ENCODE measurements around the gene NCKAP5. TPM values are rescaled to one million over a fixed set of nuclear protein-coding genes. Genes with fewer than 3 reads are reported as not detected.

Gene NCKAP5
- total and polyA plus RNA-seq, 2 of the 8 experiments (the other 6 are each of a cell fraction or from before 2014, with no cell fraction given), result 0.27 to 0.86 TPM

GRCh38 chr2:132797071-132797470, 771.2 kb downstream of the NCKAP5 start (continued):
- no peak for TF ChIP-seq EP300 (IDR thresholded peaks at IDR 0.05; ENCODE audit: borderline replicate concordance in 1 of 2, low read depth in 2 of 2, low read length in 2 of 2)
- TF ChIP-seq, protein P1, sequence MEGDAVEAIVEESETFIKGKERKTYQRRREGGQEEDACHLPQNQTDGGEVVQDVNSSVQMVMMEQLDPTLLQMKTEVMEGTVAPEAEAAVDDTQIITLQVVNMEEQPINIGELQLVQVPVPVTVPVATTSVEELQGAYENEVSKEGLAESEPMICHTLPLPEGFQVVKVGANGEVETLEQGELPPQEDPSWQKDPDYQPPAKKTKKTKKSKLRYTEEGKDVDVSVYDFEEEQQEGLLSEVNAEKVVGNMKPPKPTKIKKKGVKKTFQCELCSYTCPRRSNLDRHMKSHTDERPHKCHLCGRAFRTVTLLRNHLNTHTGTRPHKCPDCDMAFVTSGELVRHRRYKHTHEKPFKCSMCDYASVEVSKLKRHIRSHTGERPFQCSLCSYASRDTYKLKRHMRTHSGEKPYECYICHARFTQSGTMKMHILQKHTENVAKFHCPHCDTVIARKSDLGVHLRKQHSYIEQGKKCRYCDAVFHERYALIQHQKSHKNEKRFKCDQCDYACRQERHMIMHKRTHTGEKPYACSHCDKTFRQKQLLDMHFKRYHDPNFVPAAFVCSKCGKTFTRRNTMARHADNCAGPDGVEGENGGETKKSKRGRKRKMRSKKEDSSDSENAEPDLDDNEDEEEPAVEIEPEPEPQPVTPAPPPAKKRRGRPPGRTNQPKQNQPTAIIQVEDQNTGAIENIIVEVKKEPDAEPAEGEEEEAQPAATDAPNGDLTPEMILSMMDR (IDR thresholded peaks at IDR 0.05; ENCODE audit: control extremely low read depth in 1 of 3, insufficient read depth in 1 of 3, low read depth in 1 of 3, low read length in 3 of 3), result no peak
